A673 (cell line): ENCODE measurements around the gene TRPM2. TPM values are rescaled to one million over a fixed set of nuclear protein-coding genes. Genes with fewer than 3 reads are reported as not detected.

Experiments used
- BruUV-seq: library from RNA; stranded (reverse); fragments of 400-500 nt; replicated peaks from 2 replicates; lab custom pipeline; 2021; lab: Mats Ljungman, UMichigan
- CTCF ChIA-PET: fragments of 300-600 bp; sonication (Branson Sonifier 250); formaldehyde crosslinking; loops from one replicate; lab custom pipeline; 2022; ENCODE audit warnings: antibody characterized with exemption; lab: Charles Lee
- POLR2A ChIA-PET: fragments of 300-600 bp; sonication (Branson Sonifier 250); formaldehyde crosslinking; loops from one replicate; lab custom pipeline; 2022; ENCODE audit warnings: antibody characterized with exemption; ENCODE audit not compliant: low non-redundant PET; lab: Charles Lee
- DNase-seq: peaks from one replicate; pipeline ENCODE4 v3.0.0-alpha.2; 2015; ENCODE audit warnings: low spot score
- H3K27ac ChIP-seq: fragments of 200-600 bp; sonication (generic); 2 replicates; pipeline ENCODE4 v1.5.1; 2016; ENCODE audit warnings: mixed run types, low read depth, mild to moderate bottlenecking, mixed read lengths, antibody characterized with exemption, low read length; ENCODE audit not compliant: poor library complexity, severe bottlenecking
- H3K27me3 ChIP-seq: fragments of 200-600 bp; sonication (generic); replicated peaks from 2 replicates; pipeline ENCODE4 v1.6.1; 2017; ENCODE audit warnings: mixed run types, low read depth, mild to moderate bottlenecking, mixed read lengths, antibody characterized with exemption, low read length; ENCODE audit not compliant: insufficient read depth, poor library complexity
- H3K36me3 ChIP-seq: fragments of 200-600 bp; sonication (generic); 2 replicates; pipeline ENCODE4 v1.6.1; 2016; ENCODE audit warnings: mixed run types, mild to moderate bottlenecking, mixed read lengths, antibody characterized with exemption, low read length; ENCODE audit not compliant: insufficient read depth, poor library complexity, severe bottlenecking
- H3K4me1 ChIP-seq: fragments of 200-600 bp; sonication (generic); 2 replicates; pipeline ENCODE4 v1.6.1; 2017; ENCODE audit warnings: mixed run types, mild to moderate bottlenecking, mixed read lengths, antibody characterized with exemption, low read length; ENCODE audit not compliant: insufficient read depth, poor library complexity, severe bottlenecking
- H3K4me3 ChIP-seq: fragments of 200-600 bp; sonication (generic); 2 replicates; pipeline ENCODE4 v1.5.1; 2016; ENCODE audit warnings: low read depth, mixed run types, mild to moderate bottlenecking, mixed read lengths, low read length; ENCODE audit not compliant: poor library complexity, severe bottlenecking
- H3K9me3 ChIP-seq: fragments of 200-600 bp; sonication (generic); 2 replicates; pipeline ENCODE4 v1.6.1; 2016; ENCODE audit warnings: mixed run types, low read depth, mild to moderate bottlenecking, mixed read lengths, antibody characterized with exemption, low read length; ENCODE audit not compliant: poor library complexity, severe bottlenecking
- EZH2 ChIP-seq: fragments of 200-600 bp; sonication (generic); IDR thresholded peaks from 2 replicates; pipeline ENCODE4 v1.6.1; 2017; ENCODE audit warnings: borderline replicate concordance, low read depth, mild to moderate bottlenecking, mixed read lengths, antibody characterized with exemption, low read length; ENCODE audit not compliant: poor library complexity, severe bottlenecking
- intact Hi-C: fragments of 100-400 bp; cut with micrococcal nuclease; formaldehyde crosslinking; loops from one replicate; pipeline ENCODE4 v1.10.0; 2022; ENCODE audit not compliant: unreplicated experiment
- total RNA-seq: library from RNA; stranded (reverse); gene quantifications from 2 replicates; pipeline ENCODE4 v1.2.3, GENCODE V29; 2021
- TF ChIP-seq, protein P1 (sequence below): fragments of 300-800, 200-600 bp; sonication (generic); conservative IDR thresholded peaks from 2 replicates; pipeline ENCODE4 v1.5.1; 2017; ENCODE audit warnings: low read depth, mild to moderate bottlenecking, antibody characterized with exemption, low read length, moderate library complexity, mixed read lengths

TRPM2 gene
- total RNA-seq, 1 experiment from 2014 or later: 0.21 TPM

DNA sequence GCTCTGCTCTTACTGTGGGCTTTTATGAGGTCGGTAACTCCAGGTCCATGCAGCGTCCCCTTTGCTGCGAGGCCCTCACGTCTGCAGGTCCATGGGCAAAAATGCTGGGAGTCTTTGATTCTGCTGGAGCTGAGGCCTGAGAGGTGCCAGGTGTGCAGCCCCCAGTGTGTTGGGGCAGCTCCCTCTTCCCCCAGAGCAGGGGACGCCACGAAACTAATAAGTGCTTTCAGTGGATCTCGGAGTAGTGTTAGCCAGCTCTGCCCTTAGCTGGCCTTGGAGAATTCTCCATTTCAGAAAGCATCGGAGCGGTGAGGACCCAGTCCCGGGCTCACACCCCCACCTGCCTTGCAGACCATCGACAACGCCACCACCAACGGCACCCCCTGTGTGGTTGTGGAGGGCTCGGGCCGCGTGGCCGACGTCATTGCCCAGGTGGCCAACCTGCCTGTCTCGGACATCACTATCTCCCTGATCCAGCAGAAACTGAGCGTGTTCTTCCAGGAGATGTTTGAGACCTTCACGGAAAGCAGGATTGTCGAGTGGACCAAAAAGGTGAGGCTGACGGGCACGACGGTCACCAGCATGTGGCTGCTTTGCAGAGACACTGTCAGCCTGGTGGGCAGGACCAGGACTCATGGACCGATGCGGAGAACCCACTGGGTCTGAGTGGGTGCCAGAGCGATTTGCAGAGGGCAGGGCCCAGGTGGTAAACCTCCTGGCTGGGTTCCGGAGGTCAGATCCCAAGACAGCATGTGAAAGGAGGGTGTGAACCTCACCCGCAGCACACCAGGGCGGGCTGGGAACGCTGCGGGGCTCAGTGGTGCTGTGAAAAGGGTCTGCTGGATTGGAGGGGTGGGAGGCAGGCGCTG, 25.5 kb downstream of the TRPM2 start:
- BruUV-seq: no TSS peak
- Histone ChIP-seq H3K27me3 (no peaks in the 10 kb centered on the region), H3K4me1 (no peaks in the 10 kb centered on the region), H3K4me3 (no peak overlapping the region), H3K36me3 (no peaks in the 10 kb centered on the region), H3K9me3 (no peaks in the 10 kb centered on the region), H3K27ac (no peak overlapping the region)
- POLR2A ChIA-PET: no interaction called here
- DNase-seq: no peak
- intact Hi-C loops: no loop called here
- CTCF ChIA-PET: no interaction called here
- TF ChIP-seq, protein P1, sequence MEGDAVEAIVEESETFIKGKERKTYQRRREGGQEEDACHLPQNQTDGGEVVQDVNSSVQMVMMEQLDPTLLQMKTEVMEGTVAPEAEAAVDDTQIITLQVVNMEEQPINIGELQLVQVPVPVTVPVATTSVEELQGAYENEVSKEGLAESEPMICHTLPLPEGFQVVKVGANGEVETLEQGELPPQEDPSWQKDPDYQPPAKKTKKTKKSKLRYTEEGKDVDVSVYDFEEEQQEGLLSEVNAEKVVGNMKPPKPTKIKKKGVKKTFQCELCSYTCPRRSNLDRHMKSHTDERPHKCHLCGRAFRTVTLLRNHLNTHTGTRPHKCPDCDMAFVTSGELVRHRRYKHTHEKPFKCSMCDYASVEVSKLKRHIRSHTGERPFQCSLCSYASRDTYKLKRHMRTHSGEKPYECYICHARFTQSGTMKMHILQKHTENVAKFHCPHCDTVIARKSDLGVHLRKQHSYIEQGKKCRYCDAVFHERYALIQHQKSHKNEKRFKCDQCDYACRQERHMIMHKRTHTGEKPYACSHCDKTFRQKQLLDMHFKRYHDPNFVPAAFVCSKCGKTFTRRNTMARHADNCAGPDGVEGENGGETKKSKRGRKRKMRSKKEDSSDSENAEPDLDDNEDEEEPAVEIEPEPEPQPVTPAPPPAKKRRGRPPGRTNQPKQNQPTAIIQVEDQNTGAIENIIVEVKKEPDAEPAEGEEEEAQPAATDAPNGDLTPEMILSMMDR: no peak
- TF ChIP-seq EZH2: no peak

DNA sequence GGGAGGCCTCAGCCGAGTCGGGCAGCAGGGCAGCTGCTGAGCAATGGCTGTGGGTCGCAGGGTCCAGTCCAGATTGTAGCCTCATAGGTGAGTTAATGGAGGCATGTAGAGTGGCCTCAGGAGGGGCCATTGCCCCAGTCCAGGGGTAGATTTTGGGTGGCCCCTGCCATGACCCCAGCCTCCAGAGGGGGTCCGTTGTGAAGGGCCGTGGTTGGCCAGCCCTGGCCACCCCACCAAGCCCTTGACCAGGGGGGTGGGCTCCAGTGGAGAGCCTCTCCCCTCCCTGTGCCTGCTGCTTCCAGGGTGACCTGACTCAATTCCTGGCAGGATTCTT, 26.1 kb downstream of the TRPM2 start:
- H3K27ac ChIP-seq: no peak overlapping the region
- CTCF ChIA-PET: no interaction called here

DNA sequence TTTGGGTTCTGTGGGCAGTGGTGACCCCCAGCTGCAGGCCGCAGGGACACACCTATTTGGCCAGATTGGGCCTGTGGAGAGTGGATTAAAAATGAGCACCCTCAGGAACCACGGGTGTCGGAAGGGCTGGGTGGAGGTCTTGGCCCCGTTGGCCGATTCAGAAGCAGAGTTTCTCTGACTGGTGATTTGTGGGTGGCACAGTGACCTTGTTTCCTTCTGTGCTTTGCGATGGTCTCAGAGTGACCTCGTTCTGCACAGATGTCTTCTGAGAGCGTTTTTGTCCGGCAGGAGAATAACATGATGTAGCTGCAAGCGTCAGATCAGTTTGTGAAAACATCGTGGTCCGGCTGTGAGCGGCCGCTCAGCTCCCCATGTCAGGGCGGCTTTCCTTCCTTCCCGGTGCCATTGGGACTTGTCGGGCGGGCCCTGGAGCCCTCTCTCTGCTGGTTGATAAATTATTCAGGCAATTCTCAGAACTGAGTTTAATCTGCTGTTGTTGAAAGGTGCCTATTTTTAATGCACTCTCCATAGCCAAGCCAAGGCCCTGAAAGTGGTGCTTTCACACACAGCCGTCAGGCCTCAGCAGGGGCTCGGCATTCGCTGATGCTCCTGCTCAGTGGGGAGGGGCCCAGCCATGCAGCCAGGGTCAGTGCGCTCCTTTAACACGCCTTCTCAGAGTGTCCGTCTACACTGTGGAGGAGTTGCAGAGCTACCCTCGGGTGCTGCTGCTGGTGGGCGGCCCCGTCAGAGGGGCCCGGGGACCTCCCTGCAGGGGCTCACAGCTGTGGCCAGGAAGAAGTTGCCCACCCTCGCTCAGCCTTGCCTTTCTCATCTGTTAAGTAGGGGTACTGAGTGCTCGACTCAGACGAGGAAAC, 26.8 kb downstream of the TRPM2 start:
- CTCF ChIA-PET: interaction anchor here (0.7 kb wide), 1 partner anchor 27 kb away, joined by 3 read pairs; no protein-coding TSS in a partner anchor
- no peaks in the 10 kb centered on the region for H3K27me3 ChIP-seq
- H3K4me1 ChIP-seq: no peaks in the 10 kb centered on the region
- TF ChIP-seq, protein P1: no peak
- no peak for TF ChIP-seq EZH2
- no peak for DNase-seq
- H3K9me3 ChIP-seq: peaks cover 5% of the 10 kb centered on the region
- POLR2A ChIA-PET: no interaction called here
- intact Hi-C loops: no loop called here
- no peak overlapping the region for H3K27ac ChIP-seq
- BruUV-seq: no TSS peak
- H3K36me3 ChIP-seq: no peaks in the 10 kb centered on the region
- H3K4me3 ChIP-seq: no peak overlapping the region

More for the DNA sequence above, 26.1 kb downstream of the TRPM2 start:
- Histone ChIP-seq H3K4me3 (no peak overlapping the region), H3K36me3 (no peaks in the 10 kb centered on the region), H3K27me3 (no peaks in the 10 kb centered on the region), H3K9me3 (no peaks in the 10 kb centered on the region), H3K4me1 (no peaks in the 10 kb centered on the region)
- POLR2A ChIA-PET: no interaction called here
- no peak for DNase-seq
- BruUV-seq: no TSS peak
- TF ChIP-seq, protein P1: no peak
- TF ChIP-seq EZH2: no peak
- intact Hi-C loops: no loop called here
